Forelimb muscle (tissue), 1 donor: Measurements from ENCODE around the gene FAM25G. TPM values are rescaled to one million over a fixed set of nuclear protein-coding genes. Genes with fewer than 3 reads are reported as not detected.

Experiments
- DNase-seq: peaks from one replicate; pipeline ENCODE4 v3.0.0-alpha.2; 2013; ENCODE audit warnings: low read depth
- polyA plus RNA-seq: library from polyadenylated mRNA; unstranded; fragments of 120-200 nt; gene quantifications from one replicate; pipeline ENCODE4 v1.2.1, GENCODE V29; 2013; ENCODE audit not compliant: insufficient read length

Gene FAM25G
- polyA plus RNA-seq, 1 donor: not detected

GRCh38 chr10:47449102-47449978 lies 42.2 kb downstream of the FAM25G start:
- no peak for DNase-seq

GRCh38 chr10:47447705-47448104 lies 43.8 kb downstream of the FAM25G start:
- no peak for DNase-seq

GRCh38 chr10:47447209-47447608 lies 44.3 kb downstream of the FAM25G start:
- no peak for DNase-seq

GRCh38 chr10:47445720-47446119 lies 45.8 kb downstream of the FAM25G start:
- DNase-seq: no peak

- DNase-seq: no peak
These were observed 47.5 kb downstream of the FAM25G start for GRCh38 chr10:47444047-47444446.

GRCh38 chr10:47443145-47443544 lies 48.4 kb downstream of the FAM25G start:
- DNase-seq: no peak

GRCh38 chr10:47442351-47442750 lies 49.1 kb downstream of the FAM25G start:
- no peak for DNase-seq

GRCh38 chr10:47441938-47442337 lies 49.6 kb downstream of the FAM25G start:
- no peak for DNase-seq

GRCh38 chr10:47440207-47440606 lies 51.3 kb downstream of the FAM25G start:
- DNase-seq: no peak

GRCh38 chr10:47438857-47439474 lies 52.5 kb downstream of the FAM25G start:
- no peak for DNase-seq

Other genes with a start within 250 kb of the FAM25G start
- 3.2 TPM for gene GDF10, start 191.5 kb downstream of the FAM25G start, polyA plus RNA-seq
- gene GDF2, start 169.2 kb downstream of the FAM25G start, polyA plus RNA-seq: not detected
- gene RBP3, start 143.3 kb downstream of the FAM25G start, polyA plus RNA-seq: 0.09 TPM
- gene ZNF488, start 107.4 kb downstream of the FAM25G start, polyA plus RNA-seq: 3.5 TPM
- not detected for gene ANXA8, start 7.6 kb downstream of the FAM25G start, polyA plus RNA-seq
- 20.2 TPM for gene AGAP9, start 31.9 kb upstream of the FAM25G start, polyA plus RNA-seq